ENCODE data around the gene LGALS9B.
"Not testable (repeated sequence)": the region's sequence is repeated elsewhere in the genome, so short reads cannot be mapped to it uniquely, and the experiment has no call there.

Gene LGALS9B

GRCh38 chr17:20401306-20402022 is 65.9 kb downstream of the LGALS9B start:
- DNase-seq, result not testable (repeated sequence)

- DNase-seq, result not testable (repeated sequence)
Measured at GRCh38 chr17:20400559-20401305, 66.6 kb downstream of the LGALS9B start.

Data from NCI-H2227 treated with DMSO at 0.1 percent for 48 hours (cell line).